ENCODE results near the gene CRAT. TPM values are rescaled to one million over a fixed set of nuclear protein-coding genes. Genes with fewer than 3 reads are reported as not detected.

The CRAT gene
- 31.2 and 41.6 TPM in 2 replicates for total RNA-seq

GRCh38 chr9:129110740-129111527, at the start of gene CRAT, which contains the start of gene PTPA:
TSS of gene CRAT (minus strand) at chr9:129110793. CDS start at chr9:129110509, 284 bp downstream.
TSS of gene PTPA (plus strand) at chr9:129111415. CDS start at chr9:129111601, 186 bp downstream.

DNA sequence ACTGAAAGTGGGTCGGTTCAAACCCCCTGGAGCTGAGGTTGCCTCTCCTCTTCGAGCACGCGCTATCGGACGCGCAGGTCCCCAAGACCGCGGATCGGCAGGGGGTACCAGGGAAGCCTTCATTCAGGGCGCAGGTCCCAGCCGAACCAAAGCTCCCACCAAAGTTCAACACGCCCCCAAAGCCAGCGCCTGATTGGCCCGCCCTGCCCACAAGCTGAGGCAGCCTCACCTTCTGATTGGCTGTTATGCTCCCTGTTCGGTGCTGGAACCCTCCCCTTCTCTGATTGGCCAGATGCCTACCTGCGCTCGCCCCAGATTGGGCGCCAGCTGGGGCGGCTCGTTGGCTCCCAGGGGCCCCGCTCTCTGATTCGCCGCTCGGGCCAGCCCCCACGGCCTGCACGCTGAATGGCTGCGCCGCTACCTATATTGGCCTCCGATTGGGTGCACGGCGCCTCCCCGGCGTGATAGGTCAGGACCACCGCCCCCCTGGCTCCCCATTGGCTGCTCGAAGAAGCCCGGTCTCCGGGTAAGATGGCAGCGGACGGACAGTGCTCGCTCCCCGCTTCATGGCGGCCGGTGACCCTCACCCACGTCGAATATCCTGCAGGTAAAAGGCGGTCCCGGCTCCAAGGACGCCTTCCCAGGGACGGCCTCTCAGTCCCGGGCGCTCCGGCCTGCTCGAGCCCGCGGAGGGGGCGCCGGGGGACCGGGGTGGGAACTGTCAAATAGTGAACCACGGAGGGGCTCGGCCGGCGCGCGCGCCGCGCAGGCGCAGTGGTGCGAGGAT, 29.8 kb downstream of the CRAT start, which contains the start of gene DOLPP1:
Gene DOLPP1, plus strand, starts transcription at position 511 of the 787 bp plus-strand sequence. Its CDS starts 21 bp downstream, at position 532.

Other genes with a start within 250 kb of the CRAT start
- 12.2 and 13.4 TPM in 2 replicates for gene KYAT1, start 228.8 kb downstream of the CRAT start, total RNA-seq
- gene LRRC8A, start 228.7 kb downstream of the CRAT start, total RNA-seq = 29.1 and 36.1 TPM in 2 replicates
- 3.4 and 6.2 TPM in 2 replicates for gene PHYHD1, start 189.8 kb downstream of the CRAT start, total RNA-seq
- 31.6 and 32.9 TPM in 2 replicates for gene DOLK, start 163.2 kb downstream of the CRAT start, total RNA-seq
- gene NUP188, start 163.1 kb downstream of the CRAT start, total RNA-seq = 37.7 and 70.7 TPM in 2 replicates
- 51.8 and 61.4 TPM in 2 replicates for gene SH3GLB2, start 82.5 kb downstream of the CRAT start, total RNA-seq
- 26.6 and 27.3 TPM in 2 replicates for gene MIGA2, start 74.2 kb downstream of the CRAT start, total RNA-seq
- gene DOLPP1, start 29.7 kb downstream of the CRAT start, total RNA-seq = 9.7 and 14.1 TPM in 2 replicates
- 121 and 129 TPM in 2 replicates for gene PTPA, start 622 bp upstream of the CRAT start, total RNA-seq
- 41.9 and 74.2 TPM in 2 replicates for gene IER5L, start 67.5 kb upstream of the CRAT start, total RNA-seq

All from uterine smooth muscle cell (primary cell).